Smooth muscle cell of the coronary artery (primary cell): ENCODE measurements around the gene SLC1A4. TPM values are rescaled to one million over a fixed set of nuclear protein-coding genes. Genes with fewer than 3 reads are reported as not detected.

Source experiments
- total RNA-seq: library from RNA; depleted of rRNA; stranded (reverse); fragments of >200 nt; gene quantifications from 2 replicates; pipeline ENCODE4 v1.2.3, GENCODE V29; 2014; ENCODE audit warnings: low replicate concordance

SLC1A4 gene
- total RNA-seq, result 12.3 and 14.8 TPM in 2 replicates

DNA sequence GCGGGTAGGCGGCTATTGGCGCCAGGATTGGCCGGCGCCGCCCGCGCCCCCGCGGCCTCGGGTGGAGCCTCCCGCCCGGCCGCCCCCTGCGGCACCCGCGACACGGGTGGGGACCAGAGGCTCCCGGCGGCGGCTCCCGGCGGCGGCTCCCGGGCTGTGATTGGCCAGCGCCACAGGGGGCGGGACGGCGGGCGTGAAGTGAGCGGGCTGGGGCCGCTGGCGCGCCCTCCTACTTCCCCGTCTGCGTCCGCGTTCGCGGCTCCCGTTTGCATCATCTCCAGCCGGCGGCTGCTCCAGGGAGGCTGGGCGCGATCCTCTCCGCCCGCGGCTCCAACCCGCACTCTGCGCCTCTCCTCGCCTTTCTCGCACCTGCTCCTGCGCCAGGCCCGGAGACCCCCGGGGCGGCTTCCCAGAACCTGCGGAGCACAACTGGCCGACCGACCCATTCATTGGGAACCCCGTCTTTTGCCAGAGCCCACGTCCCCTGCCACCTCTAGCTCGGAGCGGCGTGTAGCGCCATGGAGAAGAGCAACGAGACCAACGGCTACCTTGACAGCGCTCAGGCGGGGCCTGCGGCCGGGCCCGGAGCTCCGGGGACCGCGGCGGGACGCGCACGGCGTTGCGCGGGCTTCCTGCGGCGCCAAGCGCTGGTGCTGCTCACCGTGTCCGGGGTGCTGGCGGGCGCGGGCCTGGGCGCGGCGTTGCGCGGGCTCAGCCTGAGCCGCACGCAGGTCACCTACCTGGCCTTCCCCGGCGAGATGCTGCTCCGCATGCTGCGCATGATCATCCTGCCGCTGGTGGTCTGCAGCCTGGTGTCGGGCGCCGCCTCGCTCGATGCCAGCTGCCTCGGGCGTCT is at the start of gene SLC1A4:
Gene SLC1A4 (plus strand): TSS at position 274 of the 856 bp plus-strand sequence. CDS start 245 bp downstream, at position 519.

DNA sequence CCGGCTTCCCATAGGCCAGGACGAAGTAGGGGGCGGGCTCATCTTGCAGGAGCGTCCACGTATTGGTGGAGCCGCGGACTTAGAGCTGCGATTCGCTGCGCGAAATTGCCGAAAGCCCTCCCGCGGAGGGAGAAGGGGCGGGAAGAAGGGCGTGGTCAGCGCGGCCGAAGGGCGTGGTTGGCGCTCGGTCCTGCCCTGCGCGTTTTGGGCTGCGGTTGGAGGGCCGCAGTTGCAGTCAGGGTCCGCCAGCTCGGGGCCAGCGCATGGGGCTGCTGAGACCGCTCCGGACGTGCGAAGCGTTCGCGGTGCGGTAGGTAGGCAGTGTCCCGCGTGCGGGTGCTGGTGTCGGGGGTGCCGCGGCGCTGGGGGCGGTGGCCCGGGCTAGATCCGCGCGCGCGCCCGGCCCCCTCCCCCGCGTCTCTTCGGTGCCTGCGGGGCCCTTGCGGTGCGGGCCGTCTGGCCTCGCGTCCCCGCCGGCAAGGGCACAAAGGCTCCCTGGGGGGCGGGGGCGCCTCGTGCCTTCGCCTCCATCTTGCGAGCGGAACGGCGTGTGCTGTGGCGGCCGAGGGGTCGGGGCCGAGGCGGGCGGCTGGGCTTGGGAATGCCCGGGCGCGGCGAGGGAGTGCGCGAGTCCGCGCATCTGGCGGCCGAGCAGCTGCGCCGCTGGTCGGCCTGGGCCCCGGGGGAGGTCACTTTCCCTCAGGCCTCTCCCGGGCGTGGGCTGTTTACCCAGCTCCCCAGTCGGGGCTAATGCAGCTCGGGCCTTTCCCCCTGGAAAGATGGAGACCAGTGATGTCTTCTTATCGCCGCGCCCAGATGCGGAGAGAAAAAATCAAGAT is 67.2 kb downstream of the SLC1A4 start, which contains the start of gene CEP68:
Gene CEP68 (plus strand): TSS at position 202 of the 839 bp plus-strand sequence. CDS start 13,029 bp downstream, outside the sequence.

Other genes starting within 250 kb of the SLC1A4 start
- 4.5 and 8.3 TPM in 2 replicates for gene CEP68, start 67.0 kb downstream of the SLC1A4 start, total RNA-seq
- gene RAB1A, start 140.7 kb downstream of the SLC1A4 start, total RNA-seq, result 107 and 131 TPM in 2 replicates
- 44.5 and 103 TPM in 2 replicates for gene ACTR2, start 238.4 kb downstream of the SLC1A4 start, total RNA-seq